CD4-positive, alpha-beta T cell treated with Interleukin-17A for 4 hours (primary cell): ENCODE data around the gene AMOT.

Experiments used
- DNase-seq: peaks from one replicate; pipeline ENCODE4 v3.0.0-alpha.2; 2020; ENCODE audit warnings: mixed read lengths

AMOT gene

DNA sequence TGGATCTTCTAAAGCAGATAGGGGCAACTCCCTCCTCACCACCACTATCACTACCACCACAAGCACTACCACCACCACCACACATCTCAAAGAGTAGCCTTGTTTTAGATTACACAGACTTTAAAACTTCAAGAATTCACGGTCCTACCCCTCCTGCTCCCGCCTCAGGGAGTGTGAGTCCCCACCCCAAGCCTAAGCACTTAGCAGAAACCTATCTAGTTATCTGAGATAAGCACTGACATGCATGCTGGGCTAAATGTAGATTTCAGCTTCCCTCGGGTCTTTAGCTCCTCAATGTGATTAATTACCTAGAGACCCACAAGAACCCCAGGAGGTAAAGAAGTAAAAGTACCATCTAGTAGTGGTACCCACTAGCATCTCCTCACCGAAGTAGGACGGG, 775 bp downstream of the AMOT start:
- no peak for DNase-seq

DNA sequence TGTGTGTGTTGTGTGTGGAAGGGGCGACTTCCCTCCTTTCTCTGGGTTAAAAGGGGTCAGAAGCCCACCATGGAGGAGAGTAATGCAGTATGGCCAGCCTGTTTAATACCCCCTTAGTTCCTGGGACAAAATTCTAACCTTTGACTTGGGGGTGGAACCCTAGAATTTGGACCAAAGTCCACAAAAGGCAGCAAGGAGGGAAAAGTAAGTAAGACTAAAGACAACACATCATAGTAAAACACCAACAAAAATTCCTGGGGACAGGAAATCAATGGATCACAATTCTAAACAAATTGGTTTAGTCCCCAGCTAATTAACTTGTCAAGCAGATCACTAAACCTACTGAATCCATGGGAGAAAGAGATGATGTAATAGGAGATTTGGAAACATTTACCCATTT, 3.1 kb downstream of the AMOT start:
- no peak for DNase-seq

DNA sequence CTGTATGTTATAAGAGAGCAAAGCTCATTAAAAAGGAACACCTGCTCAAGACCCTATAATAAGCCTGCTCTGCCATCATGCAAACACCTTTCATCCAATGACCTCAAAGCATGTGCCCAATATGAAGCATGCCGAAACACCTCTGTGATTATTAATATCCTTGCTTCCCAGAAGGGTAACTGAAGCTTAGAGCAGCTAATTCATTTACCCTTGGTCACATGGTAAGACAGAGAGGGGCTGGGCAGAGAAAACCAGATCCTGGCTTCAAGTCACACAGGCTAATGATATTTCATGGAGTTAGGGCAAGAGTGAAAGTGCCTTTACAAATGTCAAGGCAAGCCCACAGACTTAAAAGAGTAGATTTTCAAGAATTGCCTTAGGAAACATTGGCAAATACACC, 5.6 kb downstream of the AMOT start:
- DNase-seq = no peak

DNA sequence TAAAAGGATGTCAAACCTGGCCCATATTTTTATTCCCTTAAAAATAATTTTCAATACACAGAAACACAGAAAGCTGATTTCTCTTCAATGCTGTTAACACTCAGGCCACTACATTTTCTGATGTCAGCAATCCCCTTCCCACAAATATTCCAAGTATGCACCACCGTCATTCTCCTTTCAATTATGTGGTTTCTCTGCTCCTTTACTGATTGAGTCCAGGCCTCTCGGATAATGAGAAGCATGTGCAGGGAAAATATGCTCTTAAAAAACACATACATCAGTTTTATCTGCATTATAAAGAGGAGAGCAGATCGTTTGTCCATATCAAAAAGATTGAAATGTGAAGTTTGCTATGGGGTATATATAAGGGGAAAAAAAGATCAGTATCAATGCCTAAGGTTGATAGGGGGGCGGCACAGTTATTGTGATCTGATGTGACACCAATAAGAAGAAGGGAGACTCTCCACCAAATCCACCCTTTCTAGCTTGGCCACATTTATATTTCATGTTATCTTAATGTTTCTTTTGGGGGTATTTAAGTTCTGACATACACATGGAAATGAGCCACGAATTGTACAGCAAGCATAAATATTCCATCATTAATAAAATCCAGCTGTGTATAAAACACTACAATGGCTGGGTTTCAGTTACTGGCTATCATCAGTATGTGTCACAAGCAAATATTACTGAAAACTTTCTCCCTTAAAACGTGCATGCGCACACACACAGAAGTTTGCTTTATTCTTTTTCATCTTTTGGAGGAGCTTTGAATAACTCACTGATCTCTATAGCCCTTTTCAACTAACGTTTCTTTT, 6.4 kb downstream of the AMOT start:
- DNase-seq = no peak

DNA sequence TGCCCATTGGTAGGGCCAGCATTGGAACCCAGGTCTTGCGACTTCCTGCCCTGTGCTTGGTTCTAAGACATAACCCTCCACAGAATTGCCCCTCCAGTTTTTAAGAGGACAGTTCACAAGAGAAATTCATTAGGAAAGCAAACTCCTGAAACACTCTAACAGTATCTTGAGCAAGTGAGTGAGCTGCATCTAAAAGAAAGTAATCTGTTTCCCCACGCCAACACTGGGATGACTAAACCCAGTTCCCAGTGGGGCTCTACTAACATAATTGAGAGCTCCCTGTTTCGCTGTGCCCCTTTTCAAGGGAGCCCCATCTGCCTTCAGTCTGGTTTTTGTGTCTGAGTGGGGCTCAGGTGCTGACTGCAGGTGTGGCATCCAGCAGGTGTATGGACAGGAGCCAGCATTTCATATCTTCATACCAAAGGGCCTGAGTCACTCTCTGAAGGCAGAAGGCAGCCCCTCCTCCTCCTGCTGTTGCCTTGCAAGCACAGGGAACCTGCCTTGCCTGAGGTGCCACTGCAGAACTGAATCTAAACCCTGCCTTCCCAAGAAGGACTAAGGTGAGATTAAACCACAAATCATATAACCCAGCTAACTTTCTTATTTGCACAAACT, 8.0 kb downstream of the AMOT start:
- no peak for DNase-seq

DNA sequence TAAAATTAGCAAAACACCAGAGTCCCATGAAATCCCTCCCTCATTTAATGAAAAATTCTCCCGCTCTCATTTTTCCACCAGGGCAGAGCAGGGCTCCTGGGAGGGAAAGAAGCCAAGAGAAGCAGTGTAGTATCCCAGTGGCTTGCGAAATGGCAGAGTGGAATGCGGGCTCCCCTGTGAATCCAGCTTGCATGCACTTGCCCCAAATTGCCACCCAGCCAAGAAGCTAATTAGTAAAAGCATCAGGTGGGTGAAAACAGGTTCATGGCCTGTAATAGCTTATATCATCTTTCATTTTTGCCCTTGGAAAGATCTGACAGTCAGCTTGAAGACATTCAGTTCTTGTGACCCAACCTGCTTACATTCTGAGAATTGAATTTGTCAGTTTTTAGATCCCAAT, 10.1 kb downstream of the AMOT start:
- DNase-seq = no peak

DNA sequence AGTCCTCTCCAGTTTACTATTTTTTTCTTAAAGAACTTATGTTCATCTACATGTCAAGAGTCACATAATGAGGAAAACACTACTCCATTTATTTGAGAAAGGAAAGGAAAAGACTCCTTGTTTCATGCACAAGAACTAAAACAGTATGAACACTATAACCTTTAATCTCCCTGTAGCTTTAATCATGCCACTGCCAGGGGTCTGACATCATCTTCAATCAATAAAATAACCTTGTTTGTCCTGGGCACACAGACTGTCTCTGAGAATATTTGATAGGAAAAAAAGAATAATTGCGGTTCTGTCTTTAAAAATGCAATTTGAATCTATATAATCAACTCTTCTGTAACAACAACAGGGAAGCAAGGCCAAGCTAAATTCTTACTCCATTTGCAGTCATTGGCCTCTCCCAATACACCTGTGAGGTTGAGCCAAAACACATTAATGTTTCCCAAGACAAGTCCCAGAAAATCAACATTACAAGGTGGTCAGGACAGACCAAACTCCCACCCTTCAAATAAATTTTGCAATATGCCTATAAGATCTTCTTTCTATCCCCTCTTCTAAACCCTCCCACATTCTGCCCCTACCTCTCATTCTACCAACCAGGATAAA, 13.2 kb downstream of the AMOT start:
- DNase-seq = no peak

DNA sequence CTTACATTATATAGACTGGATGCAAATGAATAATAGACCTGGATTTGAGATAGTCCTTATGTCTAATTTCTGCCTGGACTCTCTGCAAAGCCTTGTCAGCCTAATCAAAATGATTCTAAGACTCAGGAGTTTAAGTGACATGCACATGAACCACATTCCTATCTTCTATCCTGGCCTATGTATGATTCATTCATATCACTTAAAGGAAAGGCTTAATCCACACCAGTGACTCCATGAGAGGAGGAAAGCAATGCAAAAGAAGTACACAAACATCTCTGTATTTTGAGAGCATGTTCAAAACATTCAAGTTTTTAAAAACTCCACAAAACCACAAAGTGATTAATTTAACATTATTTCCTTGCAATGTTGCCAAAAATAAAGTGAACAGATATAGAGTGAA, 14.6 kb downstream of the AMOT start:
- no peak for DNase-seq

DNA sequence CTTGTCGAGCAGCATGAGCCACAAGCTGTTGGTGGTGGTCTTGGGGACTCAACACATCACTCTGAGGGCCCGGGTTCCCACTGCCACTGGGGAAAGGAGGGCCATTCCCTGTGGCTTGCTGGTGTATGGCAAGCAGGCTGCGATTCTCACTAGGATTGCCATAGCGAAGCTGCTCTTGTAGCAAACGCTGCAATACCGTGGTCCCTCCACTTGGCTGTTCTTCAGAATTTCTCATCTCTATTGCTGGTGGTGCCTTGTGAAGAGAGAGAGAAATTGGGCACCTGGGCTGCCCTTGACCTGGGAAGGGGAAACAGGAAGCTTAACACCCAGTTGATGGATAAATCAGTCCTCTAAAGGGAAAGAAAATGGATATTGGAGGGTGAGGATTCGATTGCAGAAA, 17.7 kb downstream of the AMOT start:
- DNase-seq = no peak

DNA sequence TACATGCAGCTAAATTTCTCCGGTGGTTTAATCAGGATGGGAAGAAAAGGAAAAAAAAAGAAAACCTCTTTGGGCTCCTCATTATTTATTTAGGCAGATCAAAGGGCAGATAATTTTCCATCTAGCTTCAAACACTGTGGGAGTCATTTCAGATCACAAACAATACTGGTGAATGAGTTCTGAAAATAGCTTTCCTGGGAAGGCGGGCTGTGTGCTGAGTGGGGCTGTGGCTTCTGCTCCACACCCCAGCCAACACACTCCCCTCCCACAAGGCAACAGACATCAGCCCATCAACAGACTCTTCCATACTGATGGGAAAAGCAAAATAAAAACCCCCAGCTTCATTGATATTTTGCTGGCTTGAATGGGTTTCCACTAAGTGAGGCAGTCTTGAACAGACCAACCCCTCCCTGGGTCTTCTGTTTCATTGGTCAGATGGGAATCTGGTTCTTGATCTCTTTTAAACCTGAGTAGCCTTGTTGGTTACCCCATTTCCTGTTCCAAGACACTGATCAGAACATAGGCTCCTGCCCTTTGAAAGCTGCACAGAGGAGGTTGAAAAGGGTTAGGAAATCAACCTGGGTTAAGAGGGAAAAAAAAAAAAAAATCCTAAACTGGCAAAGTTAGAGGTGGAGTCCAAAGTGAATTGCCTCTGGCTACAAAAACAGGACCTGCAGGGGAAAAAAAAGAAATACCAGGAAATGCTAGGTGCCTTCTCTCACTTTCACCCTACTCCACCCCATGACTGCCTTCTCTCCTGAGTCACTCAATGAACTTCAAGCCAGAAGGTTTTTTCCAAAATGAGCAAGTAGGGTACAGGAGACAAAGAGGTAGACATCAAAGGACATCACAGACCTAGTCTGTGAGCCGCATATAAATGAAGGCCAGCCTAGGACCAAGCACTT, 20.0 kb downstream of the AMOT start:
- no peak for DNase-seq

DNA sequence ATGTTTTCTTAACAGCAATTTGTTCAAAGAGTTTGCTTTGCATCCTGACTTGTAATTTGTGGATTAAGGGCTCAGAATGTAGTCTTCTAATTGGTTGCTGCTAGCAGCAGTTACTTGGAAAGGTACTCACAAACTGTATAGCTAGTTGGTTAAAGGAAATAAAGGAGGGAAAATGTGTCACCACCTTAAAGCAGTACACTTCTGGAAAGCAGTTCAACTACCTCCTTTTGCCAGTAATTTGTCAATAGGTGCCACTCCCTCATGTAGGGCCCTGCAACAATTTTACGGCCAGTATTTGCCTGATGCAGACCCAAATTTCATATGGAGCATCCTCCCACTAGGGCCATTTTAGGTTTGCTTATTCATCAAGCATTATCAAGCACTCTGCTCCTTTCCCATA, 20.8 kb downstream of the AMOT start:
- no peak for DNase-seq

DNA sequence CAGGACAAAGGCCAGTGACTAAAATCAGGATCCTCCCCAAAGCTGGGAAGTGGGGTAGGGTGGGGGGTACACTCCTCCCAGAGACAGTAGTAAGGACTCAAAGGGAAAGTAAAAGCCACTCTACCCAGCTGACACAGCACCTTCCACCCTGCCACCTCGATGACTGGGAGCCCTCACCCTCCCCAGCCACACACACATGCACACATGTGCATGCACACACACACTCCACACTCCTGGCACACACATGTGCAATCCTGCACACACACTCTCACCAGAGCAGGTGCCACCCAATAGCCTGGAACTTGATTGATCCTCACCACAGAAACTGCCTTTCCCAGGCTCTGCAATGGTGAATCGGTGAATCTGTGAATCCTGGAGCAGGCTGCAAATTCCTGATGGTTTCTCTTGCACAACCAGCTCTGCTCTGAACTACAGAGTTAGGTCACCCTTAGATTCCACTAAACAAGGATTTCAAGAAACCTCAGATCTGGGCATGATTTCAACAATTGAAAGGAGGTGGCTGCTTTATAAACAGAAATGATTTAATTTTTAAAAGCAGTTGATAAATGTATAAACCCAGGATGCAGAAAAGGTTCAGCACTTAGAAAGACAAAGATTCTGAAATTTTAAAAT, 21.5 kb downstream of the AMOT start:
- no peak for DNase-seq

DNA sequence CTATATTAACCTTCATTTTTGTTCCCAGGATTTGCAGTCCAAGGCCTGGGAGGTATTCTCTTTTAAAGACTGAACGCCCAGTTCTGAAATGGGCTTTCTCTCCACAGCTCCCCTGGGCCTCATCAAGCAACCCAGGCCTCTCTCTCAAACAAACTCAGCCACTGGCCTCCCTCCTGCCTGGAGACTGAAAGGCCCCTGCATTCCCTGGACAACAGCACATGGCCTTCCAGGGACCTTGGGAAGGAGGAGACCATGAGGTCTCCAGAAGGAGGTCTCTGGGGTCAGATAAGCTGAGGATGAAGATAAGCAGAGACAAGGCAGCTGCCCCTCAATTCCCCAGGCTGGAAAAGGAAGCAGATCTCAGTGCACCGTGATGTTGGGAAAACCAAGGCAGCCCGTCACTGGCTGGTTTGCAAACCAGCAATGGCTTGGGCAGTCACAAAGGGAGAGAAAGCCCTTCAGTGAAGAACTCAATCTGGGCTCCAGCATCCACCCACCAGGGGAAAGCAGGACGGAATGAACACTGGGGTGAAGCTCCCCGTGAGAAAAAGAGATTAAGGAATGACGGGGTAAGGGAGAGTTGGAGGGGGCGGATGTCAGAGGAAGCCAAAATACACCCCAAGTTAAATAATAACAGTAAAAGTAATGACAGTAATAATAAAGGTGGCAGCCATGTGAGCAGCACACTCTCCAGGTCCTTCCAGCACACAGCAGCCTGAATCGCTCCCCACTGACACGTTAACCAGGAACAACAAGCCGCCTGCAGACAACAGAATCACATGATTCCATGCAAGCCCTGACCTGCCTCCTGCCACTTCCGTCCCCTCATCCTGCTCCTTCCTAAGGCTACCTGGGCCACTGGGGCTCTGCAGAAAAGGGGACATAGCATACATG, 22.3 kb downstream of the AMOT start:
- no peak for DNase-seq

DNA sequence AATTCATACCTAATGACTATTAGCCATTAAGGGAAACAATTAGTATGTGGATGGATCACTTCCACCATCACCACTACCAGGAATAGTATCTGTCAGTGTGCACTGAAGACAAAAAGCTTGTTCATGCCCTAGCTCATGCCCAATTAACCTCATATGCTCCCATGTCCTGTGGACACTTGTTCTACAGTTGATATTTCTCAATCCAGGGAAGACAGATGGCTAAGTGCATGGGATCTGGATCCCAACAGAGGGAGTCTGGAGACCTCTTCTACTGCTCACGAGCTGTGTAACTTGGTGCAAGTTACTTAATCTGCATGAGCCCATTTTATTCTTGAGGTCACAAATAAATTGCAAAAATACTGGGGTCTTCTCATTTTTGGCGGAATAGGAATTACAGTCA, 23.7 kb downstream of the AMOT start:
- DNase-seq = no peak

DNA sequence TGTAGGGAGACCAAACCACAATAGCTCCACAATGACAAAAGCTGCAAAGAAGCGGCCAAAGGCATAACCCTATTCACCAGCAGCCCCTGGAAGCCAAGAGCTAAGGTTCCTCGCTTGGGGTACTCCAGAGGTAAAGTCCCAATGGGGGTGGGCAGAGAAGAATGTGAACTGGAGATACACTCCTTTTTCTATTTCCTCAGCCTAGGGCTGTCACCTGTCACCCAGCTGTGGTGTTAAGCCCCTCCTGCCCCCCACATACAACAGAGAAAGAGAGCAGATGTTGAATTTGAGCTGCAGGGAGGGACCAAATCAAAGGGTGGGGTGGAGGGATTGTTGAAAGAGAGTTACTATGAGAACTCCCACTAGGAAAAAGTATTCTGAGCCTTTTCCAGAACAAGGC, 26.1 kb downstream of the AMOT start:
- DNase-seq = no peak

DNA sequence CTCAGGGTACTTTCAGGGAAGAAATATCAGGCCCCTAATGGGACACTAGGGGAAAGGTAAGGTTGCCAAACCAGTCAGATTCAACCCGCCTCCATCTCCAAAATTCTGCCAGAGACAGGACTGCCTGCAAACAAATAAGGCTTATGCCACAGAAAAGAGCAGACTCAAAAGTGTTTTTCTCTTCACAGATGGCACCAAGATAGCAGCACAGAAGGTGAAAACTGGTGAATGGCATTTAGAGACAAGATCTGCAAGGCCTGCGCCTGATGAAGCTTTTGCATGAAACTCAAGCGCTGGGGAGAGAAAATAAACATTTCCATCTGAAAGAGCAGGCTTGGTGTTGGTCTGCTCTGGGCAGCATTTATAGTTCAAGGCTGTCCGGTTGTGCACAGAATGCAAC, 27.9 kb downstream of the AMOT start:
- DNase-seq = no peak

DNA sequence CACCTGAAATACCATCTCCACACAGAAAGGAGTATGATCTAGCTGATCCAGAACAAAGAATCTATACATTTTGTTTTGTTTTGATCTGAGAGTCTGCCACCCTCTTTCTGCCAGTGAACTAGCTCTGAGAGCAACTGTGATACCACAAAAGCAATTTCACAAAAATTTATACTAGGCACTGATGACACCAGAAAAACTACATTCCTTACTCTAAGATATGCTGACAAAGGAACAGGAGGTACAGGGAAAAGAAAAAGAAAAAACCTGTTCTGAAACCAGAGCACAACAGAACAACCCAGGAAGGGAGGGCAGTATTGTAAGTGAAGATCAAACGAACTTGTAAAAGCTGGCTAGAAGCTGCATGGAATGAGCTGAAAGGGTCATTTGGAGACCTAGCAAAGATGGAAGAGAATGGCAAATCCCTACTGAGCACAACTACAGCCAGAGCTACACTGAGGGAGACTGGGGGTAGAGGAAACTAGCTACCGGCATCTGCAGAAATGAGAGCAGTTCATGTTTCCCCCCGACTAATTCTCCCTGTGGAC, 31.9 kb downstream of the AMOT start:
- DNase-seq = no peak

DNA sequence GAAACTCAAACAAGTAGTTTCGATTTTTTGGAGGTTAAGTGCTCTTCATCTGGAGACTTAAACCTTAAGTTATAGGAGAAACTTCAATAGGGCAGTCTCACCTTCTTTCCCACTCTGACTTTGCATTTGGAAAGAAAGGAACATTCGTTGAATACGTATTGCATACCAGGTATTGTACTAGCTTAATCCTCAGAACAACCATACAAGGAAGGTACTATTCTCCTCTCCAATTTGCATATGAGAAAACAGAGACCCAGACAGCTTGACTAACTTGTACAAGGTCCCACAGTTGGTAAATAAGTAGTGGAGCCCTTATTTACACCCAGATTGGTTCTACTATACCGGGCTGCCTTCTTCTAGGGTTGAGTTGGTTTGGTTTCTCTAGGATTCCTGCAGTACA, 32.6 kb downstream of the AMOT start:
- no peak for DNase-seq

DNA sequence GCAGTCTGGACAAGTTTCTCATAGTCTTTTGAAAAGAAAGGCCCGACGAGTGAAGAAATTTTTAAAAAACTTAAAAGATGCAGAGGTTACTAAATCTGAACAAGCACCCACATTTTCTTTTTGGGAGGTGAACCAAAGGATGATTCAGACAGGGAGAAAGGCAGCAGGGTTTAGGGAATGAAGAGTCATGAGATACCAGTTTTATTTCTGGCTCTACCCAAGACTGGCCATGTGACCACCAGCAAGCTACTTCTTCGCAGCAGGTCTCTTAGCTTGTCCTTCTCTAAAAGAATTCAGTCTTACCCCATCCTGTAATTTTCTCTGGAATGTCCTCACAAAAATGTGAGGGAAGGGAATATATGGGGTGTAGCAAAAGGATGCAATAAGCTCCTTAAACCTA, 37.6 kb downstream of the AMOT start:
- DNase-seq = no peak

DNA sequence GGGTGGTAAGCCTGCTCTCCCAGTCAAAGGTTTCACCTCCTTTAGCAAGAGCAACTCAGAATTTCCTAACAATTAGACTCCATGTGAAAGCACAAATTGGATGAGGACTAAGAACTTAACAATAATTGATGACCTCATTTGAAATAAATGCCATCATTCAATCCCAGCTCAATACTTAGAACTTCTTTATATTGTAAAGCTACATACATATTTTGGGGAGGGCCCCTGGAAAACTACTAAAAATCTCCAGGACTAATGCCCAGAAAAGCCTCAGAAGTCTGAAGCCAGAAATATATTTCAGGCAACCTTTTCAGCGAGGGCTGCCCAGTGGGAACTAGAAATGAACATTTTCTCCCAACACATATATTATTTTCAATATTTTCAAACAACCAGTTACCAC, 38.1 kb downstream of the AMOT start:
- no peak for DNase-seq

DNA sequence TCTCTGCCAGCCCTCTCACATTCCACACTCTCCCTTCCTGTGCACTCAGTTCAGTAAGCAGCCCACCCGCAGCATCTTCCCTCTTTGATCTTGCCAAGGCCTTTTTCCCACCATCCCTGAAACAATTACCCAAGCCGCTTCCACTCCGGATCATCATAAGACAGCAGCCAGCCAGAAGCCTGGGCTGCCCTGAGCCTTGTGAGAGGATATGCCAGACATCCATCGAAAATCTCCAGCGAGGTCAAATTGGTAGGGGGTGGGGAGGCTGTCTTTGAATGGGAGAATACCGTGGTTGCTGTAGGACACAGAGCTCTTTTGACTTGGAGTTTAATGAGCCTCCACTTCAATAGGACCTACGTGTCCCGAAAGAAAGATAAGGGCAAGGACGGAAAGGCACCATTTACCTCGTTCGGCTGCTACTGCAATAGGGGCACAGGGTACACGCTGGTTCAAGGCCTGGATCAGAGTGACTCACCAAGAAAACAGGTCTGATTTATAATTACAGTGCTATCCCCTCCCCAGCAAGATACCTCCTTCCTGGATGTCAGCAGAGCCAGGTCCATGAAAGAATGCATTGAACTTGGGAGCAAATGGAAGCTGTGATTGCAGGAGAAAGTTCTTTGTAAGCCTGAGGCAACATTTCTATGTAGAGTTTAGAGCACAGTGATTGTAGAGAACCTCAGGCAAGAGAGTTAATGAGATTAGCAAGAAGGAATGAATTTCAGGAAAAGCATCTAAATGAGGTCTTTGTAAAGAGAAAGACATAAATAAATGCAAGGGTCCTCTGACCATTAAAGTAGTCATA, 39.5 kb downstream of the AMOT start:
- DNase-seq = no peak
